Activated naive CD4-positive, alpha-beta T cell treated with anti-CD3 and anti-CD28 coated beads for 36 hours (primary cell): Measurements from ENCODE around the gene BSX. TPM values are rescaled to one million over a fixed set of nuclear protein-coding genes. Genes with fewer than 3 reads are reported as not detected.

Source experiments
- CTCF ChIA-PET: fragments of 350-600 bp; sonication (Branson Sonifier 250); formaldehyde crosslinking; loops from one replicate; lab custom pipeline; 2021; ENCODE audit warnings: antibody characterized with exemption; lab: Charles Lee
- DNase-seq: peaks from one replicate; pipeline ENCODE4 v3.0.0-alpha.2; 2020
- H3K27ac Mint-ChIP-seq: one replicate; pipeline ENCODE4 v1.8.0; 2021; ENCODE audit warnings: mild to moderate bottlenecking, mixed read lengths
- H3K27me3 Mint-ChIP-seq: one replicate; pipeline ENCODE4 v1.8.0; 2021; ENCODE audit warnings: low read depth, mixed read lengths
- H3K36me3 Mint-ChIP-seq: one replicate; pipeline ENCODE4 v1.8.0; 2021; ENCODE audit warnings: low read depth, mixed read lengths
- H3K4me1 Mint-ChIP-seq: one replicate; pipeline ENCODE4 v1.8.0; 2021; ENCODE audit warnings: low read depth, mixed read lengths
- H3K4me3 Mint-ChIP-seq: one replicate; pipeline ENCODE4 v1.8.0; 2021; ENCODE audit warnings: mild to moderate bottlenecking, moderate library complexity, mixed read lengths
- H3K9me3 Mint-ChIP-seq: one replicate; pipeline ENCODE4 v1.8.0; 2021; ENCODE audit warnings: mixed read lengths
- intact Hi-C: fragments of 100-400 bp; cut with micrococcal nuclease; formaldehyde crosslinking; loops from one replicate; pipeline ENCODE4 v1.15.1; 2023
- total RNA-seq, 2 experiments: library from RNA; stranded (reverse); gene quantifications; one replicate each; pipeline ENCODE4 v1.2.3, GENCODE V29; 2021

Gene BSX
- total RNA-seq, 2 experiments from 2014 or later, result not detected

DNA sequence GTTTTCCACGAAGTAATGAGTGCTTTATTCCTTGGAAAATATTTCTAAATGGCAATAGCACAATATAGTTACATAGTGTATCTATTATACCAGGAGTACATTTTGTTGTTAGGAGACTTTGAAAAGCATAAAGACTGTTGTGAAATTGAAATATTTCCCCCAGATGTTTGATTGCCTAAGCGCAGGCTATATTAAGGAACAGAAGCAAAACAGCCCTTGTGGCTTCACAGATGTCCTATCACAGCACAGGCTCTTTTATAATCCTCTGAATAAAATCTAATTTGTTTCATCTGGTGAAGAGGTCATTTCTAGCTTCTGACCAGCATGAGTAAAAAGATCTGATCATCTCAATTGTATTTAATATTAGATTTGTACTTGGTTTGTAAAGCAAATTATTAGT is 48.2 kb downstream of the BSX start:
- H3K4me3 Mint-ChIP-seq, result no peak overlapping the region
- peaks cover 4% of the 10 kb centered on the region for H3K36me3 Mint-ChIP-seq

DNA sequence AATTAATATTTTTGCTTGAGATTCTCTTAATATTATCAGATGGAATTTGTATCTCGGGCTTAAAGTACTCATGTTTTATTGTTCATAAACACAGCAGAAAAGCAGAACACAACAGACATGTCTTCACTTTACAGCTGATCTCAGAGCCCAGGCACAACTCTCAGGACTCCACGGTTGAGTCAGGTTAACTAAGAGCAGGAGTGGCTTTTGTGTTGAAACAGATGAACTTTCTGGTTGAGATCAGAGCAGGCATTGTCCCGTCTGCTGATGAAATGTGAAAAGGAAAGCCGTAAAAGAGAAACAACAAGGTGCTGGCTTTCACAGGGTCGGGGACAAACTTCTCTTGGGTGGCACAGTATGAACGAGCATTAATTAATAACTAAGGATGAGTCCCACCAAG is 50.1 kb downstream of the BSX start:
- DNase-seq, result no peak
- Mint-ChIP-seq H3K36me3 (peaks cover 4% of the 10 kb centered on the region), H3K4me1 (no peaks in the 10 kb centered on the region), H3K4me3 (no peak overlapping the region), H3K27me3 (no peaks in the 10 kb centered on the region), H3K27ac (no peak overlapping the region), H3K9me3 (no peaks in the 10 kb centered on the region)
- intact Hi-C loops, result no loop called here
- CTCF ChIA-PET, result no interaction called here

More for the DNA sequence above, 48.2 kb downstream of the BSX start:
- H3K27me3 Mint-ChIP-seq, result no peaks in the 10 kb centered on the region
- CTCF ChIA-PET, result interaction anchor here (1.4 to 1.8 kb wide), 2 partner anchors 87 to 121 kb away, joined by 5 to 9 read pairs; no protein-coding TSS in a partner anchor
- DNase-seq, result no peak
- intact Hi-C loops, result no loop called here
- no peak overlapping the region for H3K27ac Mint-ChIP-seq
- H3K9me3 Mint-ChIP-seq, result no peaks in the 10 kb centered on the region
- H3K4me1 Mint-ChIP-seq, result no peaks in the 10 kb centered on the region

Other genes with a start within 250 kb of the BSX start
- under 1 TPM; 0.20 to 0.38 TPM for gene CRTAM, start 143.3 kb downstream of the BSX start, total RNA-seq
- gene JHY, start 99.1 kb downstream of the BSX start, total RNA-seq, result under 1 TPM; 0.89 to 0.98 TPM
- gene HSPA8, start 80.3 kb upstream of the BSX start, total RNA-seq, result 1,000 to 10,000 TPM; 1,255 to 1,315 TPM
- under 1 TPM; 0.14 to 0.15 TPM for gene CLMP, start 213.4 kb upstream of the BSX start, total RNA-seq